ENCODE results near the gene GPR148. TPM values are rescaled to one million over a fixed set of nuclear protein-coding genes. Genes with fewer than 3 reads are reported as not detected.

GPR148 gene
- total RNA-seq, 1 donor from 2014 or later: not detected

- intact Hi-C loops (cut with DNase I): no loop called here
- Histone ChIP-seq H3K4me3 (no peak overlapping the region), H3K9me3 (no peaks in the 10 kb centered on the region), H3K27me3 (no peaks in the 10 kb centered on the region), H3K36me3 (no peaks in the 10 kb centered on the region), H3K4me1 (peaks cover 20% of the 10 kb centered on the region), H3K27ac (no peak overlapping the region)
- DNase-seq (ENCODE audit: extremely low spot score in 2 of 2): no peak
- TF ChIP-seq POLR2AphosphoS5 (IDR thresholded peaks at IDR 0.05; ENCODE audit: insufficient read depth in 1 of 2, low read depth in 1 of 2) (no peak), POLR2A (IDR thresholded peaks at IDR 0.05) (no peak), CTCF (IDR thresholded peaks at IDR 0.05) (no peak)
Measured at GRCh38 chr2:130724455-130724854, 4.4 kb upstream of the GPR148 start.

GRCh38 chr2:130726614-130727180 lies 2.2 kb upstream of the GPR148 start:
- no peaks in the 10 kb centered on the region for H3K9me3 ChIP-seq
- TF ChIP-seq POLR2A (IDR thresholded peaks at IDR 0.05) (no peak), POLR2AphosphoS5 (IDR thresholded peaks at IDR 0.05; ENCODE audit: insufficient read depth in 1 of 2, low read depth in 1 of 2) (no peak), CTCF (IDR thresholded peaks at IDR 0.05) (no peak)
- intact Hi-C loops (cut with DNase I): no loop called here
- DNase-seq (ENCODE audit: extremely low spot score in 2 of 2): no peak
- H3K36me3 ChIP-seq: no peaks in the 10 kb centered on the region
- H3K27ac ChIP-seq: no peak overlapping the region
- no peaks in the 10 kb centered on the region for H3K27me3 ChIP-seq
- peak overlapping the region; percentile 51 to 53 for H3K4me3 ChIP-seq
- H3K4me1 ChIP-seq: peaks cover 20% of the 10 kb centered on the region

GRCh38 chr2:130727286-130727924 lies 1.5 kb upstream of the GPR148 start:
- H3K4me1 ChIP-seq: peaks cover 20% of the 10 kb centered on the region
- no peaks in the 10 kb centered on the region for H3K27me3 ChIP-seq
- no peak for DNase-seq (ENCODE audit: extremely low spot score in 2 of 2)
- peak overlapping the region; percentile 51 to 53 for H3K4me3 ChIP-seq
- H3K36me3 ChIP-seq: no peaks in the 10 kb centered on the region
- no peaks in the 10 kb centered on the region for H3K9me3 ChIP-seq
- TF ChIP-seq POLR2A (IDR thresholded peaks at IDR 0.05) (no peak), CTCF (IDR thresholded peaks at IDR 0.05) (no peak), POLR2AphosphoS5 (IDR thresholded peaks at IDR 0.05; ENCODE audit: insufficient read depth in 1 of 2, low read depth in 1 of 2) (peak in 1 of 2 donors; percentile 67)
- intact Hi-C loops (cut with DNase I): no loop called here
- peak overlapping the region; percentile 46 for H3K27ac ChIP-seq

- Histone ChIP-seq H3K36me3 (no peaks in the 10 kb centered on the region), H3K4me1 (peaks cover 20% of the 10 kb centered on the region), H3K27me3 (no peaks in the 10 kb centered on the region), H3K9me3 (no peaks in the 10 kb centered on the region), H3K4me3 (peak overlapping the region; percentile 51 to 53), H3K27ac (no peak overlapping the region)
- no peak for DNase-seq (ENCODE audit: extremely low spot score in 2 of 2)
- intact Hi-C loops (cut with DNase I): no loop called here
- TF ChIP-seq POLR2AphosphoS5 (IDR thresholded peaks at IDR 0.05; ENCODE audit: insufficient read depth in 1 of 2, low read depth in 1 of 2): no peak
- no peak for TF ChIP-seq POLR2A (IDR thresholded peaks at IDR 0.05)
- TF ChIP-seq CTCF (IDR thresholded peaks at IDR 0.05): no peak
Measured at GRCh38 chr2:130728007-130728454, 839 bp upstream of the GPR148 start.

Measured in vagina (tissue), 2 donors.